Prostate gland (tissue), 2 donors: ENCODE measurements around the gene ZNF503. TPM values are rescaled to one million over a fixed set of nuclear protein-coding genes. Genes with fewer than 3 reads are reported as not detected.

Source experiments
- DNase-seq: peaks from one replicate; pipeline ENCODE4 v3.0.0-alpha.2; 2019; ENCODE audit warnings: low spot score
- H3K27ac ChIP-seq, 2 donors: fragments of 200-600 bp; sonication (generic); 2 replicates each; pipeline ENCODE4 v1.5.1; 2017 to 2019
- H3K27me3 ChIP-seq: fragments of 200-600 bp; sonication (generic); replicated peaks from 2 replicates; pipeline ENCODE4 v1.5.1; 2019; ENCODE audit not compliant: insufficient read depth
- H3K36me3 ChIP-seq, 2 donors: fragments of 200-600 bp; sonication (generic); 1 replicate in 1 of 2; 2 replicates in 1 of 2; pipeline versions ENCODE4 v1.5.1 to v1.8.1; 2017 to 2019
- H3K4me1 ChIP-seq: fragments of 200-600 bp; sonication (generic); replicated peaks from 2 replicates; pipeline ENCODE4 v1.5.1; 2019
- H3K4me3 ChIP-seq, 2 donors: fragments of 200-600 bp; sonication (generic); 2 replicates each; pipeline ENCODE4 v1.5.1; 2017 to 2019
- H3K9me3 ChIP-seq: fragments of 200-600 bp; sonication (generic); 2 replicates; pipeline ENCODE4 v1.5.1; 2017
- POLR2A ChIP-seq: fragments of 450-650 bp; IDR thresholded peaks from one replicate; pipeline ENCODE4 v1.6.1; 2016; ENCODE audit warnings: antibody characterized with exemption, mild to moderate bottlenecking
- POLR2AphosphoS5 ChIP-seq: sonication (generic); formaldehyde crosslinking; IDR thresholded peaks from one replicate; pipeline ENCODE4 v1.6.1; 2017; ENCODE audit warnings: antibody characterized with exemption
- WGBS: methylation state at CpG from one replicate; pipeline ENCODE4 v1.1.5; 2018; 5-methylcytosine and 5-hydroxymethylcytosine counted together
- intact Hi-C: fragments of 100-400 bp; cut with DNase I; formaldehyde crosslinking; loops from one replicate; pipeline ENCODE4 v1.14.2; 2022
- total RNA-seq, 2 donors: library from RNA; depleted of rRNA; stranded (reverse); fragments of >200 nt; gene quantifications; one replicate each; pipeline ENCODE4 v1.1.0, GENCODE V29; 2016
- TF ChIP-seq, protein P1 (sequence below), 4 experiments: fragments of 200-600 bp in 2 of 4; fragments of 450-650 bp in 2 of 4; sonication (generic) in 2 of 4; IDR thresholded peaks; 1 replicate in 3 of 4; 2 replicates in 1 of 4; pipeline ENCODE4 v1.5.1; 2016 to 2019; ENCODE audit warnings: antibody characterized with exemption in 4 of 4, mild to moderate bottlenecking in 2 of 4, moderate library complexity in 2 of 4

ZNF503 gene
- total RNA-seq, 2 donors from 2014 or later: 23.9 to 33.7 TPM

DNA sequence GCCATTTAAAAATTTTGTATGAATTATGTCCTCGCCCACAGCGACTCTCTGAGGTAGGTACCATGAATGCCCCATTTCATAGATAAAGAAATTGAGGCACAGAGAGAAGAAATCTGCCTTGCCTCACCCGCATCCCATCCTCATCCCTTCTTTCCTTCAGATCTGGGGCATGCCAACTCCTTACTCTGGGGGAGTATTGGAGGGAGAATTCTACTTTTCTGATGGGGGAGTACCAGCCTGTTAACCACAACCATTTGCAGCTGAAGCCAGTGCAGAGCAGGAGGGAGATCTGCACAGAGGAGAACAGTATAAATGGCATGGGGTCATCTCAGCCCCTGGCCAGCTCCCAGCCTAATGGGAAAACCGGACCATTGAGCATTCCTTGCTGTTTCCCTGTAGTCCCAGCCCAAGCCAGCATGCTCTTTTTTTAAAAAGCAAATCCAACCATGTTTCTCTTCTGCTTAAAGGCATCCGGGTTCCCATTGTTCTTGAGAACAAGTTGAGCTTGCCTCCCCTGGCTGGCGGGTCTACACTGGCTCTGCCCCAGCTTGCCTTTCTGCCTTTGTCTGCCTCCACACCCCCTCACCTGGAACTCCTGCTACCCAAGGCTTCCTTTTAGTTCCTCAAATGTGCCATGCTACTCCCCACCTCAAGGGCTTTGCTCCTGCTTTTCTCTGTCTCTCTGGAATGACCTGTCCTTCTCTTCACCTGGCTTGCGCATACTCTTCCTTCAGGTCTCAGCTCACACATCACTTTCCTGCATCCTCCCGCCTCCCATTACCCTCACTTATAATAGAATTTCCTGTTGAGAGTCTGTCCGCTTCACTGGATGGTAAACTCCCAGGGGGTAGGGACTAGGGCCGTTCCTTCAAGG, 8.8 kb upstream of the ZNF503 start:
- no peaks in the 10 kb centered on the region for H3K9me3 ChIP-seq
- no peak overlapping the region for H3K4me3 ChIP-seq
- H3K27me3 ChIP-seq: no peaks in the 10 kb centered on the region
- 49% methylated on average over 10 of the region's 10 CpGs for WGBS
- peaks cover 6% of the 10 kb centered on the region for H3K4me1 ChIP-seq
- intact Hi-C loops: no loop called here
- peak overlapping the region in 1 of 2 donors; percentile 99 for H3K27ac ChIP-seq
- no peaks in the 10 kb centered on the region for H3K36me3 ChIP-seq
- TF ChIP-seq, protein P1, sequence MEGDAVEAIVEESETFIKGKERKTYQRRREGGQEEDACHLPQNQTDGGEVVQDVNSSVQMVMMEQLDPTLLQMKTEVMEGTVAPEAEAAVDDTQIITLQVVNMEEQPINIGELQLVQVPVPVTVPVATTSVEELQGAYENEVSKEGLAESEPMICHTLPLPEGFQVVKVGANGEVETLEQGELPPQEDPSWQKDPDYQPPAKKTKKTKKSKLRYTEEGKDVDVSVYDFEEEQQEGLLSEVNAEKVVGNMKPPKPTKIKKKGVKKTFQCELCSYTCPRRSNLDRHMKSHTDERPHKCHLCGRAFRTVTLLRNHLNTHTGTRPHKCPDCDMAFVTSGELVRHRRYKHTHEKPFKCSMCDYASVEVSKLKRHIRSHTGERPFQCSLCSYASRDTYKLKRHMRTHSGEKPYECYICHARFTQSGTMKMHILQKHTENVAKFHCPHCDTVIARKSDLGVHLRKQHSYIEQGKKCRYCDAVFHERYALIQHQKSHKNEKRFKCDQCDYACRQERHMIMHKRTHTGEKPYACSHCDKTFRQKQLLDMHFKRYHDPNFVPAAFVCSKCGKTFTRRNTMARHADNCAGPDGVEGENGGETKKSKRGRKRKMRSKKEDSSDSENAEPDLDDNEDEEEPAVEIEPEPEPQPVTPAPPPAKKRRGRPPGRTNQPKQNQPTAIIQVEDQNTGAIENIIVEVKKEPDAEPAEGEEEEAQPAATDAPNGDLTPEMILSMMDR (IDR thresholded peaks at IDR 0.05): no peak
- no peak for TF ChIP-seq POLR2A
- DNase-seq: peak; percentile 36

DNA sequence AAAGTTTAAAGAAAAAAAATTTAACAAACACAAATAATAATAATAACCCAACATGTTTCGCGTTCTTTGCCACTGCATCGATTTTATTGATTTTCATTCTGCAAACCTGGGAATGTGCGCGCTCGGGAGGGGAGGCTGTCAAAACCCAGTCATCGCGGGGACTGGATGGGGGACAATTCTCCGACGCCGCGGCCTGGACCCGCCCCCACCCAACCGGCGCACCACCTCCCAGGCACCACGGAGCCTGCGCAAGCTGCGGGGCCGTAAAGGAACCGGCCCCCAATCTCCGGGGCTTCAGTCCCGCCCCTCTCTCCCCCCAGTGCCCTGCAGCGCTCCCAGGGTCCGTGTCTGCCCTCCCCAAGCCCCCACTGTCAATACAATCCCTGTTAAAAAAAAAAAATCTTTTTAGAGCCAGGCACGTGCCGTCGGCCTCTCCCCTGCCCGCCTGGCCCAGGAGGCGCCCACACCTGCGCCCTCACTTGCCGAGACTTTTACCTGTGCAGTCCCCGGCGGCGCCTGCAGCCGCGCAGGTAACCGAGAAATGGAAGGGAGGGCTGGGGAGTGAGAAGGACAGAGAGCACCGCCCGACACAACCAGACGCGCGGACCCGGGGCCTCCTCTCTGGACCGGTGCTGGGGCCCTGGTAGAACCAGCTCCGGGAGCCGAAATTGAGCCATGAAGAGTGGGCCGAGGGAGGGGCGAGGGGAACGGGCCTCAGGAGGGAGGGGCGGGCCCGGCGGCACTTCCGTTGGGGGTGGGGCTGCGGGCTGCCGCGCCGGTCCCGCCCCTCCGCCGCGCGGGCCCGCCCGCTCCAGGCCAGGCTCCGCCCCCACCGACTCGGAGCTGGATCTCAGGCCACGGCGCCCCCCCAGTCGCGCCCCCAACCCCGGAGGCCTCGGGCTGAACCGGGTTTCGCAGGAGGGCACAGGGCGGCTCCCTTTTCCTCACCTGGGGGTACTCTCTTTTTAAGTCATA, 7.6 kb upstream of the ZNF503 start:
- Histone ChIP-seq H3K4me1 (peaks cover 9% of the 10 kb centered on the region), H3K36me3 (no peaks in the 10 kb centered on the region), H3K9me3 (no peaks in the 10 kb centered on the region), H3K27ac (peak overlapping the region; percentile 98 to 99), H3K4me3 (peak overlapping the region; percentile 54 to 79), H3K27me3 (no peaks in the 10 kb centered on the region)
- DNase-seq: peak; percentile 86
- intact Hi-C loops: loop anchor here (5.0 to 10.0 kb wide), 3 partner anchors 63 to 1696 kb away; no protein-coding TSS in a partner anchor
- TF ChIP-seq, protein P1 (IDR thresholded peaks at IDR 0.05): peak in 2 of 4 experiments; percentile 36 to 40
- TF ChIP-seq POLR2AphosphoS5: peak; percentile 43
- peak; percentile 43 for TF ChIP-seq POLR2A
- WGBS: under 1% methylated on average over 50 of the region's 76 CpGs

DNA sequence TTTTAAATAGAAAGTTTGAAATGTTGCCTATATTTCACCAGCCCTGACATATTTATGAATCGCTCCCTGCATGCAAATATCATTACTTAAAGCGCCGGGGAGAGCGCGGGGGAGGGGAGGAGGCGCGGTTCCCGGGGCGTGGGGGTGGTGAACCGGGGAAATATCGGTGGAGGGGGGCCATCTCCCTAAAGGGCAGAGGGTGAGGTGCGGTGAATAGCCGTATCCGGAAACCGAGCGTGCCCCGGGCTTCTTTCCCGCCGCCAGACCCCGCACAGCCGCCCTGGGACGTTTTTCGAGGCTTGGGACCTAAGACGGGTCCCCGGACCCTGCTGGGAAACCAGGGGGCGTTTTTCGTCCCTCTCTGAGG, 6.9 kb upstream of the ZNF503 start:
- peak overlapping the region; percentile 54 to 79 for H3K4me3 ChIP-seq
- intact Hi-C loops: loop anchor here (5.0 to 10.0 kb wide), 3 partner anchors 64 to 1696 kb away; no protein-coding TSS in a partner anchor
- WGBS: 5% methylated on average over 27 of the region's 27 CpGs
- H3K27ac ChIP-seq: peak overlapping the region; percentile 98 to 99
- no peaks in the 10 kb centered on the region for H3K36me3 ChIP-seq
- no peaks in the 10 kb centered on the region for H3K9me3 ChIP-seq
- peak; percentile 19 for DNase-seq
- peaks cover 9% of the 10 kb centered on the region for H3K4me1 ChIP-seq
- no peaks in the 10 kb centered on the region for H3K27me3 ChIP-seq
- TF ChIP-seq, protein P1 (IDR thresholded peaks at IDR 0.05): no peak
- TF ChIP-seq POLR2AphosphoS5 (no peak), POLR2A (no peak)

DNA sequence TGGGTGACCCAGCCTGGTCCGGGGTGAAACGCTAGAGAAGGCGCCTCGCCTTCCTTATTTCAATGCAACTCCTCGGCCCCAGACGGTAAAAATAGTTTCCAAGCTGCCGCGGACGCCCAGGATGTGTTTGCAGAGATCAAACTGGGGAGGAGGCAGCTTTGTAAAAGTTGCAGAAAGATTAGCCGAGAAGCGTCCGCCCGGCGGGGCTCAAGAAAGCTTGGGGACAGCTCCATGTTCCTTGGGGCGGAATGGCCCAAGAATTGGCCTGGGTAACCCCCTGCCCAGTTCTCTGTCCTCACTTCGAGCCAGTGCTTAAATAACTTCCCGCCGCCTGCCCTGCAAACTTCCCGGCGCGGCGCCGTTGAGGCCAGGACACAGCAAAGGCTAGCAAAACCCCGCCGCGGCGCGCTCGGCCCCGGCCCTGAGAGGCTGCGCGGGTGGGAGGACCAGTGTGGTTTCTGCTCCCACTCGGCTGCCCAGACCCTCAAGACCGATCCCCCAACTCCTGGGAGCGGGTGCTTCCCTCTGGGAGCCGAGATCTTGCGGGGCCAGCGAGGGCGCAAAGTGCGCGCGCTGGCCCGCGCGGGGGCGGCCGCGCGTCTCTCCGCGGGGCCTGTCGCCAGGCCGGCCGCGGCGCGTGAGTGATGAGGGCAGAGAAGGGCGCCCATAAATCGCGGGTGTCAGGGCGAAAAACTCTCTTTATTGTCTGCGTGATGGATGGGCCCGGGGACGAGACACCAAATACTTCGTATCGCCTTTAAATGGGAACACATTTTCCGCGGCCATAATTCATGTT, 6.3 kb upstream of the ZNF503 start:
- 14% methylated on average over 57 of the region's 68 CpGs for WGBS
- TF ChIP-seq, protein P1 (IDR thresholded peaks at IDR 0.05): peak in 1 of 4 experiments; percentile 16
- TF ChIP-seq POLR2AphosphoS5: no peak
- TF ChIP-seq POLR2A: no peak
- DNase-seq: peak; percentile 56
- peak overlapping the region; percentile 54 to 79 for H3K4me3 ChIP-seq
- intact Hi-C loops: loop anchor here (5.0 to 10.0 kb wide), 3 partner anchors 64 to 1697 kb away; no protein-coding TSS in a partner anchor
- H3K36me3 ChIP-seq: no peaks in the 10 kb centered on the region
- peaks cover 9% of the 10 kb centered on the region for H3K4me1 ChIP-seq
- no peaks in the 10 kb centered on the region for H3K9me3 ChIP-seq
- H3K27ac ChIP-seq: peak overlapping the region; percentile 98 to 99
- H3K27me3 ChIP-seq: no peaks in the 10 kb centered on the region
